GM06990 (cell line): ENCODE measurements around the gene CHAF1B.

ENCODE experiments used
- DNase-seq: peaks from one replicate; pipeline ENCODE4 v3.0.0-alpha.2; 2011; ENCODE audit not compliant: insufficient read length; ENCODE audit errors: extremely low read depth
- H3K27me3 ChIP-seq: replicated peaks from 2 replicates; pipeline ENCODE4 v1.6.0; 2011; ENCODE audit warnings: low read length; ENCODE audit not compliant: control insufficient read depth, insufficient read depth
- H3K36me3 ChIP-seq: 2 replicates; pipeline ENCODE4 v1.5.1; 2011; ENCODE audit warnings: low read length; ENCODE audit not compliant: control insufficient read depth, insufficient read depth
- H3K4me3 ChIP-seq: replicated peaks from 2 replicates; pipeline ENCODE4 v1.5.1; 2011; ENCODE audit warnings: low read depth, mild to moderate bottlenecking, control low read depth, low read length
- CTCF ChIP-seq: IDR thresholded peaks from 2 replicates; pipeline ENCODE4 v1.5.1; 2011; ENCODE audit warnings: low read length, control low read depth, mild to moderate bottlenecking, inconsistent platforms; ENCODE audit not compliant: insufficient read depth, poor library complexity, severe bottlenecking

The CHAF1B gene

GRCh38 chr21:36429947-36430546, 44.9 kb downstream of the CHAF1B start:
- peak; percentile 71 for DNase-seq
- TF ChIP-seq CTCF, result peak; percentile 39
- peak overlapping the region; percentile 35 for H3K4me3 ChIP-seq

GRCh38 chr21:36430841-36431240, 45.6 kb downstream of the CHAF1B start:
- no peak for TF ChIP-seq CTCF
- no peaks in the 10 kb centered on the region for H3K36me3 ChIP-seq
- no peak for DNase-seq
- no peak overlapping the region for H3K4me3 ChIP-seq
- H3K27me3 ChIP-seq, result no peaks in the 10 kb centered on the region

More at GRCh38 chr21:36429947-36430546, 44.9 kb downstream of the CHAF1B start:
- Histone ChIP-seq H3K36me3 (no peaks in the 10 kb centered on the region), H3K27me3 (no peaks in the 10 kb centered on the region)

GRCh38 chr21:36431252-36431651, 46.1 kb downstream of the CHAF1B start:
- Histone ChIP-seq H3K36me3 (no peaks in the 10 kb centered on the region), H3K4me3 (no peak overlapping the region), H3K27me3 (no peaks in the 10 kb centered on the region)
- DNase-seq, result no peak
- TF ChIP-seq CTCF, result no peak

- TF ChIP-seq CTCF, result no peak
- H3K27me3 ChIP-seq, result no peaks in the 10 kb centered on the region
- no peaks in the 10 kb centered on the region for H3K36me3 ChIP-seq
- no peak overlapping the region for H3K4me3 ChIP-seq
- no peak for DNase-seq
Observed at GRCh38 chr21:36433059-36433709, 48.0 kb downstream of the CHAF1B start.

- no peak for TF ChIP-seq CTCF
- no peak for DNase-seq
- Histone ChIP-seq H3K4me3 (no peak overlapping the region), H3K36me3 (no peaks in the 10 kb centered on the region), H3K27me3 (no peaks in the 10 kb centered on the region)
Observed at GRCh38 chr21:36434144-36434543, 49.0 kb downstream of the CHAF1B start.
